Erythroblast (primary cell): ENCODE measurements around the gene PCDHA3.
"Not testable (repeated sequence)": the region's sequence is repeated elsewhere in the genome, so short reads cannot be mapped to it uniquely, and the experiment has no call there.

Source experiments
- DNase-seq, 2 experiments: peaks; one replicate each; lab custom pipeline; 2025; lab: John Stamatoyannopoulos, UW
- GATA1 ChIP-seq: IDR thresholded peaks from 2 replicates; pipeline ENCODE4 v1.6.1; 2011; ENCODE audit warnings: low read depth, mild to moderate bottlenecking, control low read depth, low read length, moderate library complexity
- POLR2A ChIP-seq: IDR thresholded peaks from 2 replicates; pipeline ENCODE4 v1.6.1; 2011; ENCODE audit warnings: mild to moderate bottlenecking, low read length

PCDHA3 gene

GRCh38 chr5:140801494-140801841, 611 bp downstream of the PCDHA3 start:
- DNase-seq, result peak in 1 of 2 experiments; percentile 2
- TF ChIP-seq GATA1, result no peak
- TF ChIP-seq POLR2A, result no peak

- not testable (repeated sequence) for DNase-seq
Measured at GRCh38 chr5:140802381-140802780, 1.5 kb downstream of the PCDHA3 start.

GRCh38 chr5:140802781-140803271, 2.0 kb downstream of the PCDHA3 start:
- TF ChIP-seq POLR2A, result no peak
- no peak for TF ChIP-seq GATA1
- DNase-seq, result no peak

- DNase-seq, result peak; percentile 17 to 46
- TF ChIP-seq GATA1 (no peak), POLR2A (no peak)
Measured at GRCh38 chr5:140806834-140807775, 6.2 kb downstream of the PCDHA3 start, which contains the start of gene PCDHA4. Gene PCDHA4 (plus strand): TSS chr5:140807068.

GRCh38 chr5:140808241-140808888, 7.5 kb downstream of the PCDHA3 start:
- DNase-seq, result not testable (repeated sequence)

GRCh38 chr5:140808889-140809291, 8.0 kb downstream of the PCDHA3 start:
- no peak for DNase-seq

GRCh38 chr5:140821375-140822280, 20.8 kb downstream of the PCDHA3 start, which contains the start of gene PCDHA5:
Gene PCDHA5 (plus strand): TSS chr5:140821613.
- no peak for TF ChIP-seq GATA1
- TF ChIP-seq POLR2A, result no peak
- DNase-seq, result peak; percentile 30 to 42

More at GRCh38 chr5:140808889-140809291, 8.0 kb downstream of the PCDHA3 start:
- TF ChIP-seq GATA1 (no peak), POLR2A (no peak)

- no peak for TF ChIP-seq GATA1
- no peak for TF ChIP-seq POLR2A
- DNase-seq, result no peak
Measured at GRCh38 chr5:140822281-140822629, 21.4 kb downstream of the PCDHA3 start.

GRCh38 chr5:140822969-140823368, 22.1 kb downstream of the PCDHA3 start:
- DNase-seq, result not testable (repeated sequence)

GRCh38 chr5:140823475-140823874, 22.6 kb downstream of the PCDHA3 start:
- TF ChIP-seq GATA1 (no peak), POLR2A (no peak)
- DNase-seq, result no peak

GRCh38 chr5:140827704-140828361, 27.0 kb downstream of the PCDHA3 start, which contains the start of gene PCDHA6:
Gene PCDHA6 (plus strand): TSS chr5:140827960. CDS start chr5:140828092, 132 bp downstream.
- DNase-seq, result peak in 1 of 2 experiments; percentile 2
- TF ChIP-seq GATA1 (no peak), POLR2A (no peak)

GRCh38 chr5:140828362-140828737, 27.5 kb downstream of the PCDHA3 start:
- TF ChIP-seq POLR2A (no peak), GATA1 (no peak)
- no peak for DNase-seq

- DNase-seq, result not testable (repeated sequence)
Measured at GRCh38 chr5:140829511-140830501, 28.9 kb downstream of the PCDHA3 start.
